ENCODE results near the gene COX18. TPM values are rescaled to one million over a fixed set of nuclear protein-coding genes. Genes with fewer than 3 reads are reported as not detected.

Gene COX18
- total RNA-seq = 10 to 100 TPM; 13.2 to 15.5 TPM

GRCh38 chr4:73069338-73070073 is at the start of gene COX18:
Gene COX18, minus strand, starts transcription at chr4:73069716. Its CDS starts 67 bp downstream, at chr4:73069649.
- peak within 1 kb of the TSS; percentile 93 for H3K4me3 Mint-ChIP-seq
- H3K27ac Mint-ChIP-seq = peak within 1 kb of the TSS; percentile 98
- H3K36me3 Mint-ChIP-seq = peaks cover 13% of the 10 kb centered on the region
- no peaks in the 10 kb centered on the region for H3K27me3 Mint-ChIP-seq
- ATAC-seq = peak; percentile 84
- no peaks in the 10 kb centered on the region for H3K9me3 Mint-ChIP-seq (ENCODE audit: low read depth)
- CTCF ChIA-PET = interaction anchor here (1.4 to 3.7 kb wide), 2 partner anchors 17 to 188 kb away, joined by 4 to 22 read pairs; partner anchors contain the start of gene ANKRD17
- peaks cover 27% of the 10 kb centered on the region for H3K4me1 Mint-ChIP-seq
- peak; percentile 98 for DNase-seq

- Mint-ChIP-seq H3K27me3 (no peaks in the 10 kb centered on the region), H3K9me3 (ENCODE audit: low read depth) (no peaks in the 10 kb centered on the region), H3K4me1 (peaks cover 5% of the 10 kb centered on the region), H3K36me3 (peaks cover 16% of the 10 kb centered on the region), H3K27ac (no peak overlapping the region), H3K4me3 (no peak overlapping the region)
- DNase-seq = no peak
- ATAC-seq = no peak
- CTCF ChIA-PET = no interaction called here
Measured at GRCh38 chr4:73109493-73109892, 40.0 kb upstream of the COX18 start.

GRCh38 chr4:73104695-73105094 is 35.2 kb upstream of the COX18 start:
- H3K9me3 Mint-ChIP-seq (ENCODE audit: low read depth) = no peaks in the 10 kb centered on the region
- no peak for ATAC-seq
- H3K27me3 Mint-ChIP-seq = no peaks in the 10 kb centered on the region
- H3K4me1 Mint-ChIP-seq = peaks cover 8% of the 10 kb centered on the region
- peaks cover 22% of the 10 kb centered on the region for H3K36me3 Mint-ChIP-seq
- no peak for DNase-seq
- H3K4me3 Mint-ChIP-seq = no peak overlapping the region
- H3K27ac Mint-ChIP-seq = no peak overlapping the region
- CTCF ChIA-PET = interaction anchor here (1.1 kb wide), 1 partner anchor 9 kb away, joined by 3 read pairs; no protein-coding TSS in a partner anchor

GRCh38 chr4:73103799-73104503 is 34.4 kb upstream of the COX18 start:
- no peak for DNase-seq
- Mint-ChIP-seq H3K27me3 (no peaks in the 10 kb centered on the region), H3K4me3 (no peak overlapping the region), H3K36me3 (peaks cover 27% of the 10 kb centered on the region), H3K27ac (no peak overlapping the region), H3K4me1 (peaks cover 8% of the 10 kb centered on the region), H3K9me3 (ENCODE audit: low read depth) (no peaks in the 10 kb centered on the region)
- CTCF ChIA-PET = interaction anchor here (0.9 to 1.1 kb wide), 2 partner anchors 8 to 154 kb away, joined by 3 read pairs; no protein-coding TSS in a partner anchor
- ATAC-seq = no peak

GRCh38 chr4:73099143-73099542 is 29.6 kb upstream of the COX18 start:
- CTCF ChIA-PET = interaction anchor here (1.4 kb wide), 1 partner anchor 10 kb away, joined by 5 read pairs; no protein-coding TSS in a partner anchor
- ATAC-seq (no peak), DNase-seq (no peak)
- H3K36me3 Mint-ChIP-seq = peaks cover 30% of the 10 kb centered on the region
- no peak overlapping the region for H3K4me3 Mint-ChIP-seq
- H3K9me3 Mint-ChIP-seq (ENCODE audit: low read depth) = no peaks in the 10 kb centered on the region
- peaks cover 2% of the 10 kb centered on the region for H3K4me1 Mint-ChIP-seq
- H3K27ac Mint-ChIP-seq = no peak overlapping the region
- H3K27me3 Mint-ChIP-seq = no peaks in the 10 kb centered on the region

- ATAC-seq (no peak), DNase-seq (no peak)
- CTCF ChIA-PET = interaction anchor here (1.4 kb wide), 1 partner anchor 10 kb away, joined by 5 read pairs; no protein-coding TSS in a partner anchor
- no peaks in the 10 kb centered on the region for H3K4me1 Mint-ChIP-seq
- no peaks in the 10 kb centered on the region for H3K9me3 Mint-ChIP-seq (ENCODE audit: low read depth)
- H3K27ac Mint-ChIP-seq = no peak overlapping the region
- H3K36me3 Mint-ChIP-seq = peaks cover 31% of the 10 kb centered on the region
- H3K4me3 Mint-ChIP-seq = no peak overlapping the region
- no peaks in the 10 kb centered on the region for H3K27me3 Mint-ChIP-seq
Measured at GRCh38 chr4:73098713-73099112, 29.2 kb upstream of the COX18 start.

- Mint-ChIP-seq H3K4me3 (no peak overlapping the region), H3K27ac (peak overlapping the region; percentile 25), H3K36me3 (peaks cover 31% of the 10 kb centered on the region), H3K27me3 (no peaks in the 10 kb centered on the region), H3K9me3 (ENCODE audit: low read depth) (no peaks in the 10 kb centered on the region), H3K4me1 (no peaks in the 10 kb centered on the region)
- DNase-seq (no peak), ATAC-seq (no peak)
- CTCF ChIA-PET = interaction anchor here (1.4 to 1.7 kb wide), 2 partner anchors 9 to 30 kb away, joined by 3 to 5 read pairs; no protein-coding TSS in a partner anchor
Measured at GRCh38 chr4:73098016-73098415, 28.5 kb upstream of the COX18 start.

GRCh38 chr4:73092868-73093267 is 23.4 kb upstream of the COX18 start:
- Mint-ChIP-seq H3K4me1 (no peaks in the 10 kb centered on the region), H3K27ac (no peak overlapping the region), H3K4me3 (no peak overlapping the region), H3K9me3 (ENCODE audit: low read depth) (no peaks in the 10 kb centered on the region), H3K36me3 (peaks cover 28% of the 10 kb centered on the region), H3K27me3 (no peaks in the 10 kb centered on the region)
- ATAC-seq = no peak
- CTCF ChIA-PET = interaction anchor here (0.6 to 1.4 kb wide), 5 partner anchors 9 to 164 kb away, joined by 3 to 4 read pairs (median 3); no protein-coding TSS in a partner anchor
- no peak for DNase-seq

GRCh38 chr4:73090738-73091137 is 21.2 kb upstream of the COX18 start:
- H3K9me3 Mint-ChIP-seq (ENCODE audit: low read depth) = no peaks in the 10 kb centered on the region
- CTCF ChIA-PET = no interaction called here
- ATAC-seq (no peak), DNase-seq (no peak)
- H3K36me3 Mint-ChIP-seq = peaks cover 31% of the 10 kb centered on the region
- H3K27me3 Mint-ChIP-seq = no peaks in the 10 kb centered on the region
- H3K4me1 Mint-ChIP-seq = peaks cover 6% of the 10 kb centered on the region
- no peak overlapping the region for H3K4me3 Mint-ChIP-seq
- no peak overlapping the region for H3K27ac Mint-ChIP-seq

GRCh38 chr4:73087871-73088270 is 18.4 kb upstream of the COX18 start:
- ATAC-seq (no peak), DNase-seq (no peak)
- H3K27ac Mint-ChIP-seq = peak overlapping the region; percentile 12
- H3K36me3 Mint-ChIP-seq = peaks cover 44% of the 10 kb centered on the region
- H3K4me3 Mint-ChIP-seq = no peak overlapping the region
- H3K27me3 Mint-ChIP-seq = no peaks in the 10 kb centered on the region
- H3K9me3 Mint-ChIP-seq (ENCODE audit: low read depth) = no peaks in the 10 kb centered on the region
- CTCF ChIA-PET = no interaction called here
- H3K4me1 Mint-ChIP-seq = peaks cover 8% of the 10 kb centered on the region

- H3K4me1 Mint-ChIP-seq = peaks cover 14% of the 10 kb centered on the region
- no peaks in the 10 kb centered on the region for H3K27me3 Mint-ChIP-seq
- CTCF ChIA-PET = interaction anchor here (1.1 to 1.4 kb wide), 3 partner anchors 16 to 174 kb away, joined by 3 to 4 read pairs (median 3); partner anchors contain the start of genes ANKRD17 and COX18
- ATAC-seq (peak; percentile 75), DNase-seq (no peak)
- H3K4me3 Mint-ChIP-seq = peak overlapping the region; percentile 46
- H3K36me3 Mint-ChIP-seq = peaks cover 44% of the 10 kb centered on the region
- no peaks in the 10 kb centered on the region for H3K9me3 Mint-ChIP-seq (ENCODE audit: low read depth)
- peak overlapping the region; percentile 75 for H3K27ac Mint-ChIP-seq
Measured at GRCh38 chr4:73086095-73086868, 16.8 kb upstream of the COX18 start.

GRCh38 chr4:73080789-73081188 is 11.3 kb upstream of the COX18 start:
- Mint-ChIP-seq H3K36me3 (peaks cover 44% of the 10 kb centered on the region), H3K27me3 (no peaks in the 10 kb centered on the region), H3K9me3 (ENCODE audit: low read depth) (no peaks in the 10 kb centered on the region), H3K27ac (peak overlapping the region; percentile 26), H3K4me1 (peaks cover 18% of the 10 kb centered on the region), H3K4me3 (no peak overlapping the region)
- DNase-seq = no peak
- CTCF ChIA-PET = interaction anchor here (1.0 kb wide), 1 partner anchor 177 kb away, joined by 4 read pairs; no protein-coding TSS in a partner anchor
- no peak for ATAC-seq

GRCh38 chr4:73075832-73076231 is 6.3 kb upstream of the COX18 start:
- Mint-ChIP-seq H3K9me3 (ENCODE audit: low read depth) (no peaks in the 10 kb centered on the region), H3K27me3 (no peaks in the 10 kb centered on the region), H3K4me3 (no peak overlapping the region), H3K27ac (peak overlapping the region; percentile 29), H3K4me1 (peaks cover 7% of the 10 kb centered on the region), H3K36me3 (peaks cover 25% of the 10 kb centered on the region)
- ATAC-seq (no peak), DNase-seq (no peak)
- CTCF ChIA-PET = no interaction called here
